GM19193 (cell line): ENCODE results near the gene TPRX2.
"Not testable (repeated sequence)": the region's sequence is repeated elsewhere in the genome, so short reads cannot be mapped to it uniquely, and the experiment has no call there.

Experiments
- POLR2A ChIP-seq: IDR thresholded peaks from 4 replicates; pipeline ENCODE4 v1.6.1; 2011; ENCODE audit not compliant: insufficient read depth, insufficient read length; ENCODE audit errors: extremely low read depth

TPRX2 gene, protein sequence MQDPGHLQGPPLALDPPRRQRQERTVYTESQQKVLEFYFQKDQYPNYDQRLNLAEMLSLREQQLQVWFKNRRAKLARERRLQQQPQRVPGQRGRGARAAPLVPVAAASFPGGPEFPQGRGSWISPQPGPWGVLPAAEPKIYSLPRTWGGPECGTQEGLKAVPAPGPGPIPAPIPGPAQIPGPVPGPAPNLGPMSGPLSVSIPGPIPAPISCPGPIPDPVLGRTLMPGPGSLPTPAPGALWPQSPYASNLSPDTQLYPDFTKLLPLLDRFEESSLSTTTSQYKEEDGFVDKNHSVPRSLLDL

DNA sequence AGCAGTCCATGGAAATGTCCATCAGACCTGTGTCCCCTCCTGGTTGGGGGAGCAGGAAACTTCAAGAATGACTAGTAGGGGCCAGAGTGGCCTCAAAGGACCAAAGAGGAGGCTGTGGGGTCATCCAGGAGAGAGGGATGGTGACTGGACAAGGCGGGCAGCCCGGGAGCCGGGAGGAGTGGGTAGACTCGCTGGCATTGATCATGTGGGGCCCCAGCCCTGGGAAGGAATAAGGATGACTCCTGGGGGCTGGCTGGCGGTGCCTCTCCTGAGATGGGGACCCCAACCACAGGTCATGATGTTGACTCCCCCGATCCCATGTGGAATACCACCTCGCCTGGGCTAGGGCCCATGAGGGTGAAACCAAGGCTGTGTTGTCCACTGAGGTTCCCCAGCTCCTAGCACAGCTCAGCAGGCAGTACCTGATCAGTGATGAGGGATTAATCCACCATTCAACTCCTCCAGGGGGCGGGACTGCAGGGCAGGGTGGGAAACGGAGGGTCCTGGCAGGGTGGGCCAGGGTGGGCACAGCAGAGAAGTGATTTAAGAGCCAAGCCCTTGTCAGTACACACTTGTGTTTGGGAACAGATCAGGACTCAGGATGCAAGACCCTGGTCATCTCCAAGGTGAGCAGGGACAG lies at the start of gene TPRX2:
TPRX2 (plus strand) TSS at position 590 of the 640 bp plus-strand sequence; CDS start at position 602, 12 bp downstream.
- TF ChIP-seq POLR2A = not testable (repeated sequence)

DNA sequence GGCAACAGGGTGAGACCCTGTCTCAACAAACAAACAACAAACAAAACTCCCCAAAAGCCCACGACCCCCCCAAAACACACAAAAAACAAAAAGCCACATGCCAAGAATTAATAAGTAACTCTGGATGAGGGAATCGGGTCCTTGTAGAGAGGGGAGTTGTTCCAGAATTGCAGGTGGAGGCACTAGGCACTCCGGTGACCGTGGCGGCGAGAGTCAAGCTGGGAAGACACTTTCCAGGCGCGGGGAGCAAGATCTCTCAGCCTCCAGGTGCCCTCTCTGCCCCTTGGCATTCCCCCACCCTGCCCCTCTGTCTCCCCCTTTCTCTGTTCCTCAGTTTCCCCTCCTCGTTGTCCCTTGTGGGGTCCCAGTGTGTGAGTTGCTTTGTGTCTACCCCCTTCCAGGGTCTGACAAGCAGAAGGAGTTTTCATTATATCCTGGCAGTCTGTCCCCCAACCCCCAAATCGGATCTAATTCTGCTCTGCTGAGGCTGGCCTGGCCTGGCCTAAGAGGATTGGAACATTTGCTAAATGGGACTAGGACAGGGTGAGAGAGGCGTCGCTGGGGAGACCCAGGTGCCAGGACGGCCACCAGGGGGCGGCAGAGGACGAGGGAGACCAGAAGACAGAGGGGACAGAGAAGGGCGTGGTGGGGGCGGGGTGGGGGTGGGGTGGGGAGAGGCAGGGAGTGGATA lies 45.6 kb upstream of the TPRX2 start:
- TF ChIP-seq POLR2A = no peak

DNA sequence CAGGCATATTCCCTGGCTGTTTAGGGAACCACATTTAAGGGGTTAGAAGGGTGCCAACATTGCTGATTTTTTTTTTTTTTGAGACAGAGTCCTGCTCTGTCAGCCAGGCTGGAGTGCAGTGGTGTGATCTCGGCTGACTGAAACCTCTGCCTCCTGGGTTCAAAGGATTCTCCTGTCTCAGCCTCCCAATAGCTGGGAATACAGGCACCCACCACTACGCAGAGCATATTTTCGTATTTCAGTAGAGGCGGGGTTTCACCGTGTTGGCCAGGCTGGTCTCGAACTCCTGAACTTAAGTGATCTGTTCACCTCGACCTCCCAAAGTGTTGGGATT lies 45.1 kb upstream of the TPRX2 start:
- TF ChIP-seq POLR2A = no peak

DNA sequence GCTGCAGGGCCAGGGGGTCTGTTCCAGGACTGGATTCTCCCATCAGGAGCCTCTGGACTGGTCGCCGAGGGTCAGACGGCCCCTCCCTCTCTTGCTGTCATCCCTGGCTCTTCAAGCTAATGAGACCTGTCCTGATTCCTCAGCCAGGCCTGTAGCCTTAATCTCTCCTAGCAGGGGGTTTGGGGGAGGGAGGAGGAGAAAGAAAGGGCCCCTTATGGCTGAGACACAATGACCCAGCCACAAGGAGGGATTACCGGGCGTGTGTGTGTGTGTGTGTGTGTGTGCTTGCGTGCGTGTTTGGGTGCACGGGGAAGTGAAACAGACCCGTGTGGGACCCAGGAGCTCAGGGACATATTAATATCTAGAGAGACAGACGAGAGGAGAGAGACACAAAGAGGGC lies 39.2 kb upstream of the TPRX2 start:
- TF ChIP-seq POLR2A = no peak

DNA sequence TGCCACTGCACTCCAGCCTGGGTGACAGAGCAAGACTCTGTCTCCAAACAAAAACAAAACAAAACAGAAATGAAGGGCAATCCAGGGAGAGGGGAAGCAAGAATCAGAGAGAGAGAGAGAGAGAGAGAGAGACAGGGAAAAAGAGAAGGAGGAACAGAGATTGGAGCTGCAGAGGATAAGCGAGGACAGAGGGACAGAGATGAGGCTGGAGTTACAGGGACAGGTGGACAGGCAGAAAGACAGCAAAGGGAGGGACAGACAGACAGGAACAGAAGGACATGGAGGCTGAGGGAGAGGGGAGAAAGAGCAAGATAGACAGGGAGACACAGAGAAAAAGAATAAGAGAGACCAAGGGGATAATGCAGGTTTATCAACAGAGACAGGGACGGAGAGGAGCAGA lies 38.6 kb upstream of the TPRX2 start:
- TF ChIP-seq POLR2A = no peak

DNA sequence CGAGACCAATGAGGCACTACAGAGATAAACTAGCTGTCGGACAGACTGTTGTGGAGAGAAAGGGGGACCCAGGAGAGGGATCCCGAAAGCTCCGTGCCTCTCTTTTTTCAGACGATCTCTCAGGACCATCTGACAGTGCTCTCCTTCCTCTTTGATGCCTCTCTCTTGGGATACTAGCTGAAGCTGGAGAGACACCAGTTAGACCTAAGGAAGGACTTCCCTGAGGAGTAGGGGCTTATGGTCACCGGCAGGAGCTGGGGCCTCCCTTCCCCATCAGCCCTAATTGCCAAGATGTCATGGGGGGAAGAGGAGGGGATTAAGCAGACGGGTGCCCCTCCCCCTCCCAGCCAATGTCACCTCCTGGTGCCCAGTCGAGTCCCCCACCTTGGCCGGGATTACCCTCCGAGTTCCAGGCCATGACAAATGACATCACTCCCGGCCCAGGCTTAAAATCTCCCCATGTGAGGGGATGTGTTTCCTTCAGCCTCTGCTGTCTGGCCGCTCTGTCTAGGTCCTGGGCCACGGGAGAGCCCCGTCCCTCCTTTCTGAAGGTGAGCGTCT lies 37.5 kb upstream of the TPRX2 start, which contains the start of gene CRX:
CRX (plus strand) TSS at position 478 of the 561 bp plus-strand sequence. CDS start 12,507 bp downstream, outside the sequence.
- TF ChIP-seq POLR2A = no peak

DNA sequence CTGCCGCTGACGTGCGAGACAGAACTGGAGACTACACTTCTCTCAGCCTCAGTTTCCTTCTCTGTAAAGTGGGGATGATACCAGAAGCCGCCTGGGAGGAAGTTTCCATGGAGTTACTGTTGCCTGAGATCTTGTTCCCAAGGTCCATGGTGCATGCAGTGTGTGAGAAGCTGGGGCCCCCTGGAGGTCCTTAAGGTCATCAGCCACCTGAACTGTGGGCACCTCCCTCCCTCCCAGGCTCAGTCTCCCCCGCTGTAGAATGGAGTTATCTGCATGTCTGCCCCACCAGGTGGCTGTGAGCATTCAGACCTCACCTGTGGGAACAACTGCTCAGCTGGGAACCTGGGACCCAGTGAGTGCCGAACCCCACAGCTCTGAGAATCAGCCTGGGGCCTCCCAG lies 34.6 kb upstream of the TPRX2 start:
- TF ChIP-seq POLR2A = no peak

DNA sequence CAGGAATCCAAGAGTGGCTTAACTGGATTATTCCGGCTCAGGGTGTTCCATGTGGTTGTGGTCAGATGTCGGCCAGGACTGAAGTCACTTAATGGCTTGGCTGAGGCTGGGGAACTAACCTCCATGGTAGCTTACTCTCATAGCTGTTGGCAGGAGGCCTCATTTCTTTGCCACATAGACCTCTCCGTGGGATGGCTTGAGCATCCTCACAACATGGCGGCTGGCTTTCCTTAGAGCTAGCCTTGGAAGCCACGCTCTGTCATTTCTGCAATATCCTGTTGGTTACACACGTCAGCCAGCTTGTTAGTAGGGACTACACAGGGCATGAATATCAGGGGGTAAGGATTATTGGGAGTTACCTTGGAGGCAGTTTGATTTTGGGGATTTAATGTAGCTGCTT lies 32.2 kb upstream of the TPRX2 start:
- no peak for TF ChIP-seq POLR2A

DNA sequence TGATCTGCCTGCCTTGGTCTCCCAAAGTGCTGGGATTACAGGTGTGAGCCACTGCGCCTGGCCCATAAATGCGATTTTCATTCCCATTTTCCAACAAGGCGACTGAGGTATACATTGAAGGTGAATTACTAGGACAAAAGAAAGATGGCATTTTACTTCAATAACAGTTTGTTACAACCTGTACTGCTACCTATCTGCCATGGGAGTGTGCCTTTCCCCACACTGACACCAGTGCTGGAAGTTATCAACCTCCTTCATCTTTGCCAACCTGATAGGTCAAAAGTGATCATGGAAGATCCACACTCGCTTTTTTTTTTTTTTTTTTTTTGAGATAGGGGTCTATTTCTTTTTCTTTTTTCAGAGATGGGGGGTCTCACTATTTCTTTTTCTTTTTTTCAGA lies 26.3 kb upstream of the TPRX2 start:
- TF ChIP-seq POLR2A = no peak

DNA sequence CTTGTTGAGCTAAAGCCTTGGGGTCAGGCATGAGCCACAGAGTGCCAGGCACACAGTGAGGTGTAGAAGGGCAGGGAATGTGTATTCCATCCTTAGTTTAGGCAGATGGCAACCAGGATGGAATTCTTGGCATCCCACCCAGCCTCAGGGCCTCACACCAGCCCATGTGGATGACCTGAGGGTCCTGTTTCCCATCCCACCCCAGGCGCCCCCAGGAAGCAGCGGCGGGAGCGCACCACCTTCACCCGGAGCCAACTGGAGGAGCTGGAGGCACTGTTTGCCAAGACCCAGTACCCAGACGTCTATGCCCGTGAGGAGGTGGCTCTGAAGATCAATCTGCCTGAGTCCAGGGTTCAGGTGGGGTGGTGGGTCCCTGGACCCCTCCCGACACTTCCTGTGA lies 23.0 kb upstream of the TPRX2 start:
- no peak for TF ChIP-seq POLR2A

DNA sequence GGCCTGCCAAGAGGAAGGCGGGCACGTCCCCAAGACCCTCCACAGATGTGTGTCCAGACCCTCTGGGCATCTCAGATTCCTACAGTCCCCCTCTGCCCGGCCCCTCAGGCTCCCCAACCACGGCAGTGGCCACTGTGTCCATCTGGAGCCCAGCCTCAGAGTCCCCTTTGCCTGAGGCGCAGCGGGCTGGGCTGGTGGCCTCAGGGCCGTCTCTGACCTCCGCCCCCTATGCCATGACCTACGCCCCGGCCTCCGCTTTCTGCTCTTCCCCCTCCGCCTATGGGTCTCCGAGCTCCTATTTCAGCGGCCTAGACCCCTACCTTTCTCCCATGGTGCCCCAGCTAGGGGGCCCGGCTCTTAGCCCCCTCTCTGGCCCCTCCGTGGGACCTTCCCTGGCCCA lies 19.6 kb upstream of the TPRX2 start:
- TF ChIP-seq POLR2A = no peak

DNA sequence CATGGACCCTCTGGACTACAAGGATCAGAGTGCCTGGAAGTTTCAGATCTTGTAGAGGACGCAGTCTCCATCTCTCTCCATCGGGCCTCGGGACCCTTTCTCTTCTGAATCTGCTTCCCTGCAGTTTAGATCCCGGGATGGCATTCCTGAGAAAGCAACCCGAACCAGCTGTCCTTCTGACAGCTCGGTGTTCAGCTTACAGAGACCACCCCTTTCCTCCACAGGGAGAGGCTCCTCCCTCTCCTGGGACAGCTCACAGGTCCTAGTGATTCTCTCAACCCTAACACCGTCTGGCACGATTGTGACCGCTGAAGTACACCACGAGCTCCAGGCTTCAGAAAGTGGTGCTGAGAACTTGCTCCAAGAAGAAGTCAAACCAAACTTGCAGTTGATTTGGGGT lies 19.1 kb upstream of the TPRX2 start:
- no peak for TF ChIP-seq POLR2A

DNA sequence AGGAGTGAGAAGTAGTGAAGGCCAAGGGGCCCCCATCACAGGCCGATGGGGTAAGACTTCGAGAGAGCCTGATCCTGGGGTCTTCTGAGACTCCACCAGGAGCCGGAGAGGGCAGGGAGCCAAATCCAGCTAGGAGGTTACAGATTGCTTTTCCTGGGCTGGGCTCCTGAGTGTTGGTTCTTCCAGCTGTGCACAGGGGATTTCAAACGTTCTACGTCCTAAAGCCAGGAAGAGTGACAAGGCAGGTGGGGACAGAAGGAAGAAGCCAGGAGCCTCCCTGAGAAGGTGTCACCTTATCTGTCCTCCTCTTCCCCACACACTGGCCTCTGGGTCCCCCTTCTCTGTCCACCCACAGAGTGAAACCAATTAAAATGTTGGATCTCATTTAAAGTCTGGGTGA lies 16.1 kb upstream of the TPRX2 start:
- TF ChIP-seq POLR2A = no peak

DNA sequence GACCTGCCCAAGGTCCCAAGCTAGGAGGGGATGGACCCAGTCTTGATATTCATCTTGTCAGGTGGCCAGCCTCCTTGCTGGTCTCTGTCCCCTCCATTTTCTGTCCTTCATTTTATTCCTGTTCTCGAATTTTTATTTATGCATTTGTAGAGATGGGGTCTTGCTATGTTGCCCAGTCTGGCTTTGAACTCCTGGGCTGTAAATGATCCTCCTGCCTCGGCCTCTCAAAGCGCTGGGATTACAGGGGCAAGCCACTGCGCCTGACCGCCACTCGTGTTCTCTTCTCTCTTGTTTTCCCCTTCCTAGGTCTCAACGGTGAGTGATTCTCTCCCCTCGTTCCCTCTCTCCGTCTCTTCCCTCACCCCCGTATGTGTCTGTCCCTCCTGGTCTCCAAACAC lies 10.6 kb upstream of the TPRX2 start:
- no peak for TF ChIP-seq POLR2A

DNA sequence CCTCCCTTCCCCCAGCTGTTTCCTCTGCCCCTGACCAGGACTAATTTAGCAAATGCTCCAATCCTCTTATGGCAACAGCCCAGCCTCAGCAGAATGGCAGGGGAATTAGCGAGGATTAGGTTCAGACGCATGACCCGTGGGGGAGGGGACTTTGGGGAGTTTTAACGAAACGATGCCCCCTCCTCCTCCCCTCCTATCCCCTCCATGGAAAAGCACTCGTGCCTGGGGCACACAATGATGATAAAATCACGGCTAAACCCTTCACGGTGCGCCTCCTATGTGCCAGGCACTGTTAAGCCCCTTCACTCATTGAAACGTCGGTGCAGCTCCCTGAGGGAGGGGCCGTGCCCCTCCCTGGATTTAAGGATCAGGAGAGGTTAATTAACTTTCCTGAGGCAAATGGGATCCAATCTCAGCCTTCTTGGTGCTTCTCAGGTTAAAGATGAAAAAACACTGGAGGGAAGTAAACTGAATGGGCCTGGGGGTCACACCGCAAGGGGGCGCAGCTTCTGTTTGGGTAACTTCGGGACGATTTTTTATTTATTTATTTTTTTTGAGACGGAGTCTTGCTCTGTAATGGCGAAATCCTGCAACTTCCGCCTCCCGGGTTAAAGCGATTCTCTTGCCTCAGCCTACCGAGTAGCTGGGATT lies 10.1 kb upstream of the TPRX2 start:
- TF ChIP-seq POLR2A = no peak
